Measurements from ENCODE around the gene RNF150.
"Not testable (repeated sequence)": the region's sequence is repeated elsewhere in the genome, so short reads cannot be mapped to it uniquely, and the experiment has no call there.

RNF150 gene

DNA sequence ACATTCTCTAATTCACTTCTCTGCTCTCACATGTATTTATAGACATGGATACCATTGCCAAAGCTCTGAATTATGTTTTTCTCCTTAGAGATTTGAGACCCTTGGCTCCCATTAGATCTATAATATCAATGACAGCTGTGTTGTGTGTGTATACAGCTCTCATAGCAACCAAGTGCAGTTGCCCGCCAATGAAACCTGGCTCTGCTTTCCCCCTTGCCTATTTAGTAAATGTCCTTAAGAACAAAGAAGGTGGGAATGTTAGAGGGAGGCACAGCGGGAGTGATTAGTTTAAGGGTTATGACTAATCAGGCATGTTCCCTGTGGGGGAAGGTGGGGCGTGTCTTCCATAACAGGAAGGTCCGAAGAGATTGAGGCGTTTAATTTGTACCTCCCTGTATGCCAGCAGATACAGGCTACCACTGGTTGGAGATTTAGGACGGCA, 276.6 kb downstream of the RNF150 start:
- DNase-seq: no peak

DNA sequence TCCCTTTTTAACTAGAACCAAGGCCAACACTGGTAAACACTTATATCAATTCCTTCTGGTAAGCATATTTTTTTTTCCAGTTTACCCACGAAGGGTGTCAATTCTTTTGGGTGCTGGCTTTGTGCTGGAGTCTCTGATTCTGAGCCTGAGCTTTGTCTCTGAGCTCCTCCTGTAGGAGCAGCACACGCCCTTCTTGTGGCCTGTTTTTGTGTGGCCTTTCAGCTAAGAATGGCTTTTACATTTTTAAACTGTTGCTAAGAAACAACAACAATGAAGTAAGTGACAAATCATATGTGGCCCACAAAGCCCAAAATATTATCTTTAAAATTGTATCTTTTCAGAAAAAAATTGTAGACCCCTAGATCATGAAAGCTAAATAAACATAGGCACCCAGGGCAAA, 279.1 kb downstream of the RNF150 start:
- no peak for DNase-seq

DNA sequence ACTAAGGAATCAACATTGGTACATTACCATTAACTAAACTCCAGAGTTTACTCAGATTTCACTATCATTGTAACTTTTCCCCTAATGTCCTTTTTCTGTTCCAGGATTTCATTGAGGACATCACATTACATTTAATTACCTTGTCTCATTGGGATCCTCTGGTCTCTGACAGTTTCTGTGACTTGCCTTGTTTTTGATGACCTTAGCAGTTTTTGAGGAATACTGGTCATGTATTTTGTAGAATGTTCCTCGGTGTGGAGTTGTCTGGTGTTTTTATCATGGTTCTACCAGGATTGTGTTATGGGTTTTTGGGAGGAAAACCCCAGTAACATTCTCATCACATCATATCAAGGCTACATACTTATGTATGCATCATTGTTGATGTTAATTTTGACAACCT, 281.5 kb downstream of the RNF150 start:
- no peak for DNase-seq

DNA sequence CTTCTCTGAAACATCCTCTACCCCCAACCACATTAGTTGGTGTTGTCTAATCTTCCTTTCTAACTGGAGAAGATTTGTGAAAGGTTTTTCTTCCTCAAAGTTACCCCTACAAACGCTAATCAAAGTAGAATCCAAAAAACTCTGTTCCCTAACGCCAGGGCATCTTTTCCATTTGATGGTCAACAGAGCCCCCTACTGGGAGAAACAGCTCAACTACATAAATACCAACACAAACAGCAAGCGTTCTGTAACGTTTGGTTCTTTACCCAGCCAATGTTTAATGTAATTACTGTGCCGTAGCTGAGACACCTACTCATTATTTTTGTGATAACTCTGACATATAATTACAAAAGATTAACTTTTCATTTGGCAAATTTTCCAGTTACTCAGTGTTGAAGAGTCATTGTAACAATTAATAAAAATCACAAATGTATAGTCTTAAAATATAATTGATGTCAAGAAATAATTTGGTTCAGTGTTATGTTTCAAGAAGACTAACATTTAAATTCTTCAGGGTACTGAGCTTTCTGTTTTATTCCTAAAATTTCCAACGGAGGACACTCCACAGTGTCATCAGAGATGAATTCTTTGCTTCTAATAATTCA, 282.1 kb downstream of the RNF150 start:
- DNase-seq: no peak

DNA sequence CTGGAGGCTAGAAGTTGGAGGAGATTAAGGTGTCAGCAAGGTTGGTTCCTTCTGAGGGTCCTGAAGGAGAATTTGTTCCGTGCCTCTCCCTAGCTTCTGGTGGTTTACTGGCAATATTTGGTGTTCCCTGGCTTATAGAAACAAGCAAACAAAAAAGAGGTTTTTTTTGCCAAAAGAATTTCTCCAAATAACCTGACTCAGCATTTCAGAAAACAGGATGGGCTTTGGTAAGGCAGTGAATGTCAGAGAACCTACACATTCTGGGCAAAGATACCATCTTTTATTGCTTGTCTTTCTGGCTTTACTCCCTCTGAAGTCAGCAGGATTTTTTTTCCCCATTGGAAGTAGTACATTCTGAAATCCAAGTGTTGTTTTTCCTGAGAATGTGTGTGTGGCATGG, 283.7 kb downstream of the RNF150 start:
- DNase-seq: no peak

DNA sequence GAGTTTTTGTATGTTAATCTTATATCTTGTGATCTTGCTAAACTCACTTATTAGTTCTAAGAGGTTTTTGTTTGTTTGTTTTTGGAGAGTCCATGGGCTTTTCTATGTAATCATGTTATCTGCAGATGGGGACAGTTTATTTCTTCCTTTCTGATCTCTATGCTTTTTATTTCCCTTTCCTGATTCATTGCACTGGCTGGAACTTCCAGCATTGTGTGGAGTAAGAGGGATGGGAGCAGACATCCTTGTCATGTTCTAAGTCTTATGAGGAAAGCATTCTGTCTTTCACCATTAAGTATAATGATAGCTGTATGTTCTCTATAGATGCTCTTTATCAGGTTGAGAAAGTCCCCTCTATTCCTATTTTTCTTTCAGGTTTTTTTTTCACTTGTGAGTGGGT, 286.5 kb downstream of the RNF150 start:
- no peak for DNase-seq

DNA sequence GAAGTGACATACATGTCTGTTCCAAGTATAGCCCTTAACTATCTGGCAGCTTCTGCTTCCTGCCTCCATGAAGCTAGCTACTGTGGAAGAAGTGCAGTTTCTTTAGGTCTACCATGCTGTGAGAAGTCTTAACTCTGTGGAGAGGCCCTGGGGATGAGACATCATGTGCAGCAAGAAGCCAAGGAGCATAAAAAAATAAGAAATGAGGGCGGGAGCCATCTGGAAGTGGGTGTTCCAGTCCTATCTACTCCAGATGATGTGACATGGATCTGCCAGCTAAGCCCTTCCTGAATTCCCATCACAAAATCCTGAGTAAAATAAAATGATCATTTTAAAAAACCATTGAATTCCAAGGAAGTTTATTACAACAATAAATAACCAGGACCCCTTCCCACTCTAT, 289.2 kb downstream of the RNF150 start:
- no peak for DNase-seq

DNA sequence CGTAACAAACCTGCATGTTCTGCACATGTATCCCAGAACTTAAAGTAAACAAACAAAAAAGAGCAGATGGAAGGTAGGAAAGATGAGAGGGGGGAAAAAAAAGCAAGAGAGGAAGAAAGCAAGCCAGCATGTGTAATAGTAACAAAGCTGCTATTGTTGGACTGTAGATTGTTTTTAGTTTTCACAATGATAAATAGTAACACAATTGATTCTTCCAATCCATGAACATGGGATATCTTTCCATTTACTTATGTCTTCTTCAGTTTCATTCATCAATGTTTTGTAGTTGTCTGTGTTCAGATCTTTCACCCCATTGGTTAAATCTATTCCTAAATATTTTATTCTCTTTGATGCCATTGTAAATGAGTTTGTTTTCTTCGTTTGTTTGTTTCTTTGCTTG, 292.1 kb downstream of the RNF150 start:
- no peak for DNase-seq

DNA sequence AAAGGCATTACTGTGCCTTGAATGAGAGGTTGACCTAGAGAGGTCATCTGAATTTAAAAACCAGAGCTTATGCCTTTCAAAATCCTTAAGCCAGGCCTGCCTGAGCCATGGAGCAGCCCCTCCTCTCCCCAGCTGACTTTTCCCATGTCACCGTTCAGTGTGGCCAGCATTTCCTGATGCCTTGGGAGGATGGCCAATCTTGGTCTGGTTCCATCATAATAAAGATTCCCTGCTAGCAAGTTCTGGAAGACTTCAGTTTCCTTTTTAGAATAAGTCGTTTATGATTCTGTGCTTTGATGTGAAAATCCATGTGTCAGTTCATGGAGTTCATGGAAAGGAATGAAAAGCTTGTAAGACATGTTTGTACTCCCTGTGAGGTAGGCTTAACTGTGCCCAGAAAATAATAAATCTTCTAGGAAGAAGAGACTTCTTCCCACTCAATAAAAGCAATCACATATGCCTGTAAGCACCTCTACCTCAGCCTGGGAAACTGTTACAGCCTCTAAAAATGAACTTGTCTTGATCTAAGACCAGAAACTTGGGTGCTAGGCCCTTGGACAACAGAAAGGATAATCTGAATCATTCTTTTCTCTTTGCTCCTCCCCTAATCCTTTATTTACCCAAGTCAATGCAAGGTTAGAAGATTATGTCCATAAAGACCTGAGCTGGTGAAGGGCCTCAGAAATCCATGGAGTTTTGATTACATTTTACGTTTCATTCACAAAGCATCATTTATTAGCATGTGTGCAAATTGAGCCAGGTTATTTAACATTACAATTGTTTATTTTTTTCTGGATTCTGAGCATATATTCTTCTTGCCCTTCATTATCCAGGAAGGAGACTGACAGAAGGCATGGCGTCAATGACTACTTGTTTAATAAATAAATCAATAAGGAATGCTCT, 293.1 kb downstream of the RNF150 start:
- DNase-seq: no peak

DNA sequence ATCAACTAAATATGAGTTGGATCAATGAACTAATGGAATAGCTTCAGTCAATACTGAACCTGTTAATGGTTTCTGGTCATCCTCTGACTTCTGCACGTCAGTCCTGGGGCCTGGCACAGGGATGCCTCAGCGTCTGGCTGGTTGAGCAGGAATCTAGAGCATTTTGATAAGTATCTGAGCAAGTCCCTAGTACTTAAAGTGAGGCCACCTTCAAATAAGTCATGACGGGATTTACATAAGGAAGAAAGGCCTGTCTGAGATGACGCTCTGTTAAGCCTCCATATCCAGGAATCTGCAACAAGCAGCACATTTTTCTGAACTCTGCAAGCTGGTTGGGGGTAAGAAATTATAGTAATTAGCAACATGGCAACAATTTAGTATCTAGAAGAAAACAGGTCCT, 293.9 kb downstream of the RNF150 start:
- no peak for DNase-seq

DNA sequence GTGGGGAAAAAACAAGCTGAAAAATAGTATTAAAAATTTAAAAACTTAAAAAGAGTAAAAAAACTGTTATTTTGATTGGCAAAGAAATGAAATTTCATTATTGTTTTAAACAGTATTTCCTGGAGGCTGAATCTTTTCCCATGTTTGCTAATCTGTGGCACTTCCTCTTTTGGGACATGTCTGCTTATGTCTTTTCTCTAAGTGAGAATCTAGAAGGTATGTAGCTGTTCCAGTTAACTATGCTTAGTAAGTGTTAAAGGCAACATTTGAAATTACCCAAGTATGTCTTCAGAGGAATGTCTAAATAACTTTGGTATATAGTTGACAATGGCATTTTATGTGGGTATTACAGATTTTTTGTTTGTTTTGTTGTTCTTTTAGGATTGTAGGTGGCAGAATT, 295.5 kb downstream of the RNF150 start:
- no peak for DNase-seq

DNA sequence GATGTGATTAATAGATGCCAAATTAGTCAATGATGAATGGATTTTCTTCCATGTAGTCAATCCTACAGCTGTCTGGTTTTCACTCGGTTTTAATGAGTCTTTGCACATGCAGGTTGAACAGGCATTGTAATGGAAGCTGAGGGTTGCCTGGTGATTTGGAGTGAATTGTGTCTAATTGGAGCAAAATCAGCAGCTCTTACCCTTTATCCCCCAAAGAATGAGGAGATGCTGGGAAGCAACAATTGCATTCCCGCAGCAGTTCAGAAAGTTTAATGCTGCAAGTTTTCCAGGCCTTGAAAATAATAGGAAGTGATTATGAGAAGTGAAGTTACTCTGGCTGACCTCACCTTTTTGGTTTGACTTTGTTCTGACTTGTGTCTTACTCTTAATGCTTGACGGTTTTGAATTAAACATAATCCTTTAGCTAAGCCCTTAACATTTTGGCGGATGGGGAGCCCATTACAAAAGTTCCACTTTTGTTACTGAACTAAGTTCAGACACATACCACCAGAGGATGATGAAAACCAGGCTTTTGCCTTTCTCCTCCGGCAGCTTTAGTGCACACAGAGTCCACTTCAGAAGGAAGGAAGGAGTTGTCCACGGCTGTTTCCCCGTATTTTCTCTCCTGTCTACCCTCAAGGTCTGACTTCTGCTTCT, 298.3 kb downstream of the RNF150 start:
- no peak for DNase-seq

DNA sequence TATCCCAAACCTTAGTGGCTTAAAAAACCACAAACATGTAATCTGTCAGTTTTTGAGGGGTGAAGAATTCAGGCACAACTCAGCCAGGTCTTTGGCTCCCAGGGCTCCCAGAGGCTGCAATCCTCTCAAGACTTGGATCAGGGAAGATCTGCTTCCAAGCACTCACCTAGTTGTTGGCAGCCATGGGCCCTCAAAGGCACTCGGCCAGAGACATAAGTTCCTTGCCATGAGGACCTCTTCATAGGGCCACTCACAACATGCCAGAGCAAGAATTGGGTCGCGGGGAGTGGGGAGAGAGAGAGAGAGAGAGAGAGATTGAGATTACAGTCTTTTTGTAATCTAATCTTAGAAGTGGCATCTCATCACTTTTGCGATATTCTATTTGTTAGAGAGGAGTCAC, 300.0 kb downstream of the RNF150 start:
- no peak for DNase-seq

DNA sequence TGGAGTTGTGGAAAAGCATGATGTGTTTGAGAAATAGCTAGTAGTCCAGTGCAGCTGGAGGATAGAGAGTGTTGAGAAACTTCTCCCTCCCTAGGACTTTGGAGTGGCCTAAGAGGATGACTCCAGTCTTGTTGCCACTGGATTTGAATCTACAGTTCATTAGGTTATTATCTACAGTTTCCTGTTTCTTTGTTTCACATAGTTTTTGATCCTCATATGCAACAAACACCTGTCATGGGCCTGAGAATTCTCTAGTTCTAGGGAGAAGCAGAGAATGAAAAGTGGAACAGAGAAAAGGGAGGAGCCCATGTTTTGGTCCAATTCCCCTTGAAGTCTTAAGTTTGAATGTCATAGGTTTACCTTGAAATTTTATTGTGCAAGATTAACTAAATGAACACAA, 303.4 kb downstream of the RNF150 start:
- DNase-seq: no peak

DNA sequence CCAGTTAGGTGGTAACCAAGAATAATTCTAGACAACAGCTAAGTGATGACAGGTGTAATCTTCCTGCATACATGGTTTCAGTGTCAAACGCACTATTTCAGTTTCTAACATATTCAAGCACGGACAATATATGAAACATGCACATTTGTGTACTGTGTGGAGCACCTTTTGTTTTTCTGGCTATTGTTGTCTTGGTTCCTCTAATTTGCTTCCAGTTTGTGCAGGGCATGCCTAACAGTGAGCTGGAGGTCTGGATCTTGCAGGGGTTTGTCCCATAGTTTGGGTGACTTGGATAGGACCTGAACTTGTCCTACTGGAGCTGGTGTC, 306.6 kb downstream of the RNF150 start:
- DNase-seq: no peak

DNA sequence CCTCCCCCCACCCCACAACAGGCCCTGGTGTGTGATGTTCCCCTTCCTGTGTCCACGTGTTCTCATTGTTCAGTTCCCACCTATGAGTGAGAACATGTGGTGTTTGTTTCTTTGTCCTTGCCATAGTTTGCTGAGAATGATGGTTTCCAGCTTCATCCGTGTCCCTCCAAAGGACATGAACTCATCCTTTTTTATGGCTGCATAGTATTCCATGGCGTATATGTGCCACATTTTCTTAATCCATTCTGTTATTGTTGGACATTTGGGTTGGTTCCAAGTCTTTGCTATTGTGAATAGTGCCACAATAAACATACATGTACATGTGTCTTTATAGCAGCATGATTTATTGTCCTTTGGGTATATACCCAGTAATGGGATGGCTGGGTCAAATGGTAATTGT, 312.7 kb downstream of the RNF150 start:
- DNase-seq: not testable (repeated sequence)

DNA sequence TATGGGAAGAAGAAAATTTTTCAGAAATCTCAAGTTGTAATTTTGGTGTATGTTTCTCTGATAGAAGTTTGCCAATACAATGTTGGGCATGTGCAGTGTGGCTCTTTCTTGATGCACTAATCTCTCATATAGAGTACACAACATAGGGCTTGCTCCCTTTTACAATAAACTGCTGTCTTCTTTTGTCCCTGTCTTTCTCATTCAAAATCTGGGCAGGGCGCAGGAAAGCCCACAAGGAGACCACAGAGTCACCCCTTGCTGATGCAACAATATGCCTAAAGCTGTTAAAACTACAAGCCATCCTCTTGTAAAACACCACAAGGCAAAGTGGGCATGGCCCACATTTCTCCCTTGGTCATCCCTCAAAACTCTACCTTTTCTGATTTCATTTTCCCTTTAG, 313.7 kb downstream of the RNF150 start:
- no peak for DNase-seq

DNA sequence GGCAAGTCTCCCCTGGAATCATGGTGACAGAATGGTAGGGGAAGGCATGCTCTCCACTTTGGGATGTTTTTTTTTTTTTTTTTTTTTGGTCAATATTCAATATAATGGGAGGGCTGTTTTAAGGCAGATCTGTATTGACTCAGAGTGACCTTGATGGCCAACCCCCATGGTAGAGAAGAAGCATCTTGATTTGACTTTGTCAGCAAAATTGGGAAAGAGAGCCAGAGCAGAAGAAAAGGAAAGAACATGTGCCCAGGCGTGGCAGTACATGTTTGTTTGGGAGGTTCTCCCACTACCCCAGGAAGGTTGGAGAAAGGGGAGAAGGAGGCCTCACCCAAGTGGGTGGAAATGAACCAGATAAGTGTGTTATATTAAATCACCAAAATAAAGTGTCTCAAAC, 314.8 kb downstream of the RNF150 start:
- DNase-seq: no peak

DNA sequence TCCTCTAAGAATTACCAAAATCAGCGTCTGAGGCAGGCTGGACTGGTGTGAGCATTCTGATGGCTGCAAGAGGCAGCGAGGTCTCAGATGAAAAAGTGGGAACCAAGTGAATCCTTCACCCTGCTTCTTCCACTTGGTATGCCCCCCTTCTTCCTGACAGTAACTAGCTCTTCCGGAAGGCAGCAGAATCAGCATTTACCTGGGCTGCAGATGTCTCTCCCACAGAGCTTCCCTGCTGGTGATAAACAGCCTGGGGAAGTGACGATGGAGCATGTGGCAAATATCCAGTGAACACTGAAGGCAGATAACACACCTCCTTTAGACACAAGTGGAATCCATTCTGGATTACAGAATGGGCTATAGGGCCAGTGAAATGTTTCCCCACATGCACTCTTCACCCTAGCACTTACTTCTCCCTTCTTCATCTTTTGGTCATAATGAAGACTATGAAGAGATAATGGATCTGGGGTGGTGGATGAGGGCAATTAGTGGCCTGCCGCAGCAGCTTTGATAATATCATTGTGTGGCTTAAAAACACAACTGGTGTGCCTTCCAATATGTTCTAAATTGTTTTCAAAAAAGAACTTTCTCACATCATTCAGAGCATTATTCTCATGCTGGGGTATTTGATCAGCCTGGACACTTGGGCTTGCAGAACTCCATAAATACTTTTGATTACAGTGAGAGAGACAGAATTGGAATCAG, 316.3 kb downstream of the RNF150 start:
- DNase-seq: no peak

DNA sequence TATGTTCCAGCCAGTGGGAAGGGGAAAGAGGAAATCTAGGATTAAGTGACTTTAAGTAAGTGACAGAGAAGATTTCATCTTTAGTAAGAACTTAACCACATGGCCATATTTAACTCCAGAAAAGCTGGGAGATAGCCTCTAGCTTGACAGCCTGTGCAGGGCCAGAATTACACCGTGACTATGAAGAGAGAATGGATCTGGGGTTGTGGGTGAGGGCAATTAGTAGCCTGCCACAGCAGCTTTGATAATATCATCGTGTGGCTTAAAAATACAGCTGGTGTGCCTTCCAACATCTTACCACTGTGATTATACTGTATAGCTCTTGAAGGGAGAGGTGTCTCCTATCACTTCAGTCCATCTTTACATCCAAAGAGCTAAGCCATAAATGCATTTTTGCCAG, 319.5 kb downstream of the RNF150 start:
- DNase-seq: no peak

DNA sequence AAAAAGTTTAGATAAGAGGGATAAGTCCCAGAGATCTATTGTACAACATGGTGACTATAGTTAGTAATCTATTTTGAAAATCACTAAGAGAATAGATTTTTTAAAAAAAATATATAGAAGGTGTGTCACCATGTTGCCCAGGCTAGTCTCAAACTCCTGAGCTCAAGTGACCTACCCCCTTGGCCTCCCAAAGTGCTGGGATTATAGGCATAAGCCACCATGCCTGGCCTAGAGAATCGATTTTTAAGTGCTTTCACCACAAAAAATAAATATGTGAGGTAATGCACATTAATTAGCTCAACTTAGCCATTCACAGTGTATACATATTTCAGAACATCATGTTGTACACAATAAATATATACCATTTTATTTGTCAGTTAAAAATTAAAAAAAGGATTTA, 320.4 kb downstream of the RNF150 start:
- DNase-seq: no peak

DNA sequence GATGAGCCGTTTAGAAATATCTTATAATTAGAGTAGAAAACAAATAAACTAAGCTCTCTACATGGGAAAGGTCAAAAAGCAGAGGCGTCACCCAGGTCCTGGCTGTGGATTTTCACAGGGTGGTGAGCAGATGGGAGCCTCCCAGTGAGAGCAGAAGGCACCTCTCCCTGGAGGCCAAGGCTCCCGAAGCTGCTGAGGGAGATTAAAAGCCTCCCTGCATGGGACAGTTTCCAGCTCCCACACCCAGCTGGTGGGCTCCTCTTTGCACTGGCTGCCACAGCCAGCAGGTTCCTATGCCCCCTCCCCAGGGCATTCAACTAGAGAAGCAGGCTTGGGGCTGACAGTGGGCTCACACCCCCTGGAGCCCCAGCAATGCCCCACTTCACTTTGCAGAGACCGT, 321.8 kb downstream of the RNF150 start:
- DNase-seq: no peak

DNA sequence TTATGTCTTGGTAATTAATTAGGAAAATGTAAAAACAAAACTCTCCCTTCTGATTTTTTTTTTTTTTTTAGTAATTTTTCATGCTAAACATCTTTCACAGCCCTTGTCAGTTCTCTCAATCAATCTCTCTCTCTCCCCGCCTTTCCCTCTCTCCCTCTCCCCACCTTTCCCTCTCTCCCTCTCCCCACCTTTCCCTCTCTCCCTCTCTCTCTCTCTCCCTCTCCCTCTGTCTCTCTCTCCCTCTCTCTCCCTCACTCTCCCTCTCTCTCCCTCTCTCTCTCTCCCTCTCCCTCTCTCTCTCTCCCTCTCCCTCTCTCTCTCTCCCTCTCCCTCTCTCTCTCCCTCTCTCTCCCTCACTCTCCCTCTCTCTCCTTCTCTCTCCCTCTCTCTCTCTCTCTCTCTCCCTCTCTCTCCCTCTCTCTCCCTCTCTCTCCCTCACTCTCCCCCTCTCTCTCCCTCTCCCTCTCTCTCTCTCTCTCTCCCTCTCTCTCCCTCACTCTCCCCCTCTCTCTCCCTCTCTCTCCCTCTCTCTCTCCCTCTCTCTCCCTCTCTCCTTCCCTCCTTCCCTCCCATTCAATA, 322.6 kb downstream of the RNF150 start:
- not testable (repeated sequence) for DNase-seq
